Glomerular endothelial cell (primary cell): ENCODE data around the gene APOO. TPM values are rescaled to one million over a fixed set of nuclear protein-coding genes. Genes with fewer than 3 reads are reported as not detected.

Experiments
- DNase-seq: peaks from one replicate; pipeline ENCODE4 v3.0.0-alpha.2; 2011; ENCODE audit warnings: low read depth, low spot score; ENCODE audit errors: extremely low read depth
- total RNA-seq: library from RNA; depleted of rRNA; stranded (reverse); fragments of >200 nt; gene quantifications from 2 replicates; pipeline ENCODE4 v1.2.3, GENCODE V29; 2015

Gene APOO
- total RNA-seq, result 15.9 and 16.2 TPM in 2 replicates

GRCh38 chrX:23907498-23908218 is at the start of gene APOO, which contains the start of gene CXorf58:
TSS of gene APOO (minus strand) at chrX:23907938. CDS start at chrX:23907702, 236 bp downstream.
TSS of gene CXorf58 (plus strand) at chrX:23908006. CDS start at chrX:23910303, 2,297 bp downstream.
- no peak for DNase-seq

- no peak for DNase-seq
Observed at GRCh38 chrX:23954396-23954795, 46.7 kb upstream of the APOO start.

GRCh38 chrX:23953908-23954269 is 46.2 kb upstream of the APOO start:
- no peak for DNase-seq

- no peak for DNase-seq
Observed at GRCh38 chrX:23952984-23953907, 45.5 kb upstream of the APOO start.

GRCh38 chrX:23952391-23952790 is 44.7 kb upstream of the APOO start:
- DNase-seq, result no peak

GRCh38 chrX:23945206-23945605 is 37.5 kb upstream of the APOO start:
- no peak for DNase-seq

GRCh38 chrX:23944234-23944633 is 36.5 kb upstream of the APOO start:
- DNase-seq, result no peak

GRCh38 chrX:23939203-23939602 is 31.5 kb upstream of the APOO start:
- DNase-seq, result no peak

- no peak for DNase-seq
Observed at GRCh38 chrX:23938690-23939089, 31.0 kb upstream of the APOO start.

- DNase-seq, result no peak
Observed at GRCh38 chrX:23937100-23937499, 29.4 kb upstream of the APOO start.

- DNase-seq, result no peak
Observed at GRCh38 chrX:23936180-23936579, 28.4 kb upstream of the APOO start.

- DNase-seq, result no peak
Observed at GRCh38 chrX:23935106-23935505, 27.4 kb upstream of the APOO start.

GRCh38 chrX:23932046-23932445 is 24.3 kb upstream of the APOO start:
- DNase-seq, result no peak

GRCh38 chrX:23930894-23931604 is 23.3 kb upstream of the APOO start:
- no peak for DNase-seq

GRCh38 chrX:23926015-23926414 is 18.3 kb upstream of the APOO start:
- no peak for DNase-seq

GRCh38 chrX:23919706-23920320 is 12.1 kb upstream of the APOO start:
- DNase-seq, result no peak

GRCh38 chrX:23919148-23919547 is 11.4 kb upstream of the APOO start:
- no peak for DNase-seq

- DNase-seq, result no peak
Observed at GRCh38 chrX:23911126-23911835, 3.5 kb upstream of the APOO start.

- DNase-seq, result no peak
Observed at GRCh38 chrX:23908219-23909004, 674 bp upstream of the APOO start.
